ENCODE measurements around the gene CDK2AP2.
A peak's percentile ranks its signal among the peaks of the same experiment; 100 is the strongest.
"Not testable (repeated sequence)": the region's sequence is repeated elsewhere in the genome, so short reads cannot be mapped to it uniquely, and the experiment has no call there.

Gene CDK2AP2

GRCh38 chr11:67525275-67525976 is 17.5 kb upstream of the CDK2AP2 start:
- DNase-seq (ENCODE audit: low read depth) = no peak

GRCh38 chr11:67524480-67524808 is 16.5 kb upstream of the CDK2AP2 start:
- DNase-seq (ENCODE audit: low read depth) = no peak

More at GRCh38 chr11:67525275-67525976, 17.5 kb upstream of the CDK2AP2 start:
- no peak overlapping the region for H3K4me3 ChIP-seq (ENCODE audit: low read depth, low read length)

GRCh38 chr11:67523556-67524479 is 15.9 kb upstream of the CDK2AP2 start:
- no peak for DNase-seq (ENCODE audit: low read depth)
- no peak overlapping the region for H3K4me3 ChIP-seq (ENCODE audit: low read depth, low read length)

More at GRCh38 chr11:67524480-67524808, 16.5 kb upstream of the CDK2AP2 start:
- H3K4me3 ChIP-seq (ENCODE audit: low read depth, low read length) = no peak overlapping the region

- DNase-seq (ENCODE audit: low read depth) = no peak
- H3K4me3 ChIP-seq (ENCODE audit: low read depth, low read length) = no peak within 1 kb of the TSS
These were observed 15.0 kb upstream of the CDK2AP2 start, which contains the start of gene CABP2 for GRCh38 chr11:67522844-67523555. Gene CABP2, minus strand, starts transcription at chr11:67523446. Its CDS starts 120 bp downstream, at chr11:67523326.

- no peak for DNase-seq (ENCODE audit: low read depth)
These were observed 14.4 kb upstream of the CDK2AP2 start for GRCh38 chr11:67522338-67522737.

GRCh38 chr11:67521924-67522323 is 14.0 kb upstream of the CDK2AP2 start:
- no peak overlapping the region for H3K4me3 ChIP-seq (ENCODE audit: low read depth, low read length)

More at GRCh38 chr11:67522338-67522737, 14.4 kb upstream of the CDK2AP2 start:
- H3K4me3 ChIP-seq (ENCODE audit: low read depth, low read length) = no peak overlapping the region

GRCh38 chr11:67520856-67521824 is 13.2 kb upstream of the CDK2AP2 start:
- DNase-seq (ENCODE audit: low read depth) = no peak
- no peak overlapping the region for H3K4me3 ChIP-seq (ENCODE audit: low read depth, low read length)

More at GRCh38 chr11:67521924-67522323, 14.0 kb upstream of the CDK2AP2 start:
- no peak for DNase-seq (ENCODE audit: low read depth)

GRCh38 chr11:67519726-67520125 is 11.8 kb upstream of the CDK2AP2 start:
- DNase-seq (ENCODE audit: low read depth) = no peak
- no peak overlapping the region for H3K4me3 ChIP-seq (ENCODE audit: low read depth, low read length)

- DNase-seq (ENCODE audit: low read depth) = no peak
- no peak overlapping the region for H3K4me3 ChIP-seq (ENCODE audit: low read depth, low read length)
These were observed 10.0 kb upstream of the CDK2AP2 start for GRCh38 chr11:67517784-67518552.

- DNase-seq (ENCODE audit: low read depth) = no peak
These were observed 8.8 kb upstream of the CDK2AP2 start for GRCh38 chr11:67516806-67517205.

GRCh38 chr11:67514116-67514515 is 6.2 kb upstream of the CDK2AP2 start:
- H3K4me3 ChIP-seq (ENCODE audit: low read depth, low read length) = no peak overlapping the region
- DNase-seq (ENCODE audit: low read depth) = no peak

More at GRCh38 chr11:67516806-67517205, 8.8 kb upstream of the CDK2AP2 start:
- no peak overlapping the region for H3K4me3 ChIP-seq (ENCODE audit: low read depth, low read length)

- not testable (repeated sequence) for H3K4me3 ChIP-seq (ENCODE audit: low read depth, low read length); DNase-seq (ENCODE audit: low read depth)
These were observed 3.6 kb upstream of the CDK2AP2 start for GRCh38 chr11:67511558-67511957.

GRCh38 chr11:67510023-67510345 is 2.0 kb upstream of the CDK2AP2 start:
- no peak for DNase-seq (ENCODE audit: low read depth)
- H3K4me3 ChIP-seq (ENCODE audit: low read depth, low read length) = no peak overlapping the region

GRCh38 chr11:67508486-67509121 is 642 bp upstream of the CDK2AP2 start:
- H3K4me3 ChIP-seq (ENCODE audit: low read depth, low read length) = peak overlapping the region; percentile 76
- peak; percentile 82 for DNase-seq (ENCODE audit: low read depth)

- peak overlapping the region; percentile 76 for H3K4me3 ChIP-seq (ENCODE audit: low read depth, low read length)
- no peak for DNase-seq (ENCODE audit: low read depth)
These were observed 609 bp downstream of the CDK2AP2 start for GRCh38 chr11:67507242-67507863.

GRCh38 chr11:67506426-67507051 is 1.4 kb downstream of the CDK2AP2 start:
- DNase-seq (ENCODE audit: low read depth) = no peak
- no peak overlapping the region for H3K4me3 ChIP-seq (ENCODE audit: low read depth, low read length)
